ENCODE data around the gene JPH4.
"Not testable (repeated sequence)": the region's sequence is repeated elsewhere in the genome, so short reads cannot be mapped to it uniquely, and the experiment has no call there.

Gene JPH4

DNA sequence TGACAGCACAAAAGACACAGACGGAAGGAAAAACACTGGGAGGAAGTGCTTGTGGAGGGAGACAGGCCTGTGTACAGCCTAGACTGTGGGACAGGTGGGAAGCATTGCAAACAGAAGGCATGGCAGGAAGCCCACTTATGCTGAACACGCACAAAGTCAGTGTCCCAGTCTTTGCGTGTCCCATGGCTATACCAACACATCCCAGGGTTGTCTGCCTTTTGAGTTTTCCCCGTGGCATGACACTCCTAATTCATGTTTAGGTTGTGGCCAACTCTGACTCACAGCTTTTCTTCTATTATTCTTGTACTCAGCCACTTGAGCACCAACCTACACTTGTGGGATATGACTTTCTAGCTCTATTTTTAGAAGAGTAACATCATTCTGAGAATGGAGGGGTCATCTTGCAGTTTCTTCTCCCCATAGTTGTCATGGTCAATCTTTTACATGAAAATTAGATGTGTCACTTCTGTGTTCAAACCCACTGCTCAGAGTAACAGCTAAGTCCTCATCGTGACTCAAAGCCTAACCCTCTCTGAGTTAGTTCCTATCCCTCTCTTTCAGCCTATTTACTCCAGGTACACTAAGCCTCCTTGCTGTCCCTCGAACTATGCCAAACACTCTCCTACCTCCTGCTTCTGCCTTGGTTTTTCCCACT, 27.5 kb upstream of the JPH4 start:
- Histone ChIP-seq H3K27me3 (replicated peaks; ENCODE audit: control insufficient read depth, insufficient read depth, low read length) (peaks cover 25% of the 10 kb centered on the region), H3K9ac (ENCODE audit: low read length) (no peak overlapping the region), H3K4me1 (ENCODE audit: control insufficient read depth, insufficient read depth, low read length) (no peaks in the 10 kb centered on the region), H3K4me3 (ENCODE audit: low read length) (no peak overlapping the region), H3K36me3 (ENCODE audit: control insufficient read depth, insufficient read depth, low read length, severe bottlenecking) (no peaks in the 10 kb centered on the region), H3K9me3 (ENCODE audit: control insufficient read depth, low read length) (no peaks in the 10 kb centered on the region)
- no peak for DNase-seq (ENCODE audit: low read depth)

DNA sequence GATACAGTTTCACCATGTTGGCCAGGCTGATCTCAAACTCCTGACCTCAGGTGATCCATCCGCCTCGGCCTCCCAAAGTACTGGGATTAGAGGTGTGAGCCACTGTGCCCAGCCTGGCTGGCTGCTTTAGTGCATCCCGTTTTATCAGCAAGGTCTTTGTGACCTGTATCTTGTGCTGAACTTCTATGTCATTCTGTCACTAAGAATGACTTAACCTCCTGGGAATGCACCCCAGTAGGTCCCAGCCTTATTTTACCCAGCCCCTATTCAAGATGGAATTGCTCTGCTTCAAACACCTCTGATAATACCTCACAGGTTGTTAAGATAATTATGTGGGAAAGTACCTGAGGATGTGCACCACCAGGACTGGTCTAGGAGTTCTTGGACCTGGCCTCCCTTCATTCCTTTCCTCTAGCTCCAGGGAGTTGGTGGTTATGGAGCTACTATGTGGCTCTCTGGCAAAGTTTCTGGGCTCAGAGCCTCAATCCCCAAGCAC, 26.1 kb upstream of the JPH4 start:
- Histone ChIP-seq H3K9me3 (ENCODE audit: control insufficient read depth, low read length) (no peaks in the 10 kb centered on the region), H3K4me3 (ENCODE audit: low read length) (no peak overlapping the region), H3K9ac (ENCODE audit: low read length) (no peak overlapping the region), H3K4me1 (ENCODE audit: control insufficient read depth, insufficient read depth, low read length) (no peaks in the 10 kb centered on the region), H3K36me3 (ENCODE audit: control insufficient read depth, insufficient read depth, low read length, severe bottlenecking) (no peaks in the 10 kb centered on the region), H3K27me3 (replicated peaks; ENCODE audit: control insufficient read depth, insufficient read depth, low read length) (peaks cover 16% of the 10 kb centered on the region)
- DNase-seq (ENCODE audit: low read depth), result no peak

DNA sequence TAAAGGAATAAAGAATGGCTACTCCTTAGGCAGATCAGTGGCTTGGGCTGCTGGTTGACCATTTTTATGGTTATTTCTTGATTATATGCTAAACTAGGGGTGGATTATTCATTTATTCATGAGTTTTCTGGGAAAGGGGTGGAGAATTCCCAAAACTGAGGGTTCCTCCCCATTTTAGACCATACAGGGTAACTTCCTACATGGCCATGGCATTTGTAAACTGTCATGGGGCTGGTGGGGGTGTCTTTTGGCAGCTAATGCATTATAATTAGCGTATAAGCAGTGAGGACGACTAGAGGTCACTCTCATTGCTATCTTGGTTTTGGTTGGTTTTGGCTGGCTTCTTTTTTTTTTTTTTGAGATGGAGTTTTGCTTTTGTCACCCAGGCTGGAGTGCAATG, 25.6 kb upstream of the JPH4 start:
- Histone ChIP-seq H3K4me3 (ENCODE audit: low read length) (no peak overlapping the region), H3K27me3 (replicated peaks; ENCODE audit: control insufficient read depth, insufficient read depth, low read length) (peaks cover 15% of the 10 kb centered on the region), H3K9ac (ENCODE audit: low read length) (no peak overlapping the region), H3K36me3 (ENCODE audit: control insufficient read depth, insufficient read depth, low read length, severe bottlenecking) (no peaks in the 10 kb centered on the region), H3K9me3 (ENCODE audit: control insufficient read depth, low read length) (peaks cover 4% of the 10 kb centered on the region), H3K4me1 (ENCODE audit: control insufficient read depth, insufficient read depth, low read length) (no peaks in the 10 kb centered on the region)
- DNase-seq (ENCODE audit: low read depth), result no peak

DNA sequence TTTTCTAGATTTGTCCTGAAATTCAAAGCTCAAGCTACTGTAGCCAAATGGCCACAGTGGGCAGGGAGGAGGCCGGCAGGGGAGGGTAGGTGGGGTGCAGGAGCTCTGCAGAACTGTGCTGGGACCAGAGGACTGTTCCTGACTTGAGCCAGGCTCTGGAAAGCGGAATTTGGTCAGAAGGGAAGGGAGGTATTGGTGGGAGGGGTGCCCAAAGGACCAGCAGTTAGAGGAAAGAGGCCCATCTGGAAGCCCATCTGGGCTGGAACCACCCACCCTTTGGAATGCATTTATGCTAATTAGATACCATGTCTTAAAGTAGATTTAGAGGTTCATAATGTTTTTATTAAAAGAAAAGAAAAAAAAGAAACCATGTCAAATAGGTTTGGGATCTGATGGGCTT, 24.5 kb upstream of the JPH4 start:
- peaks cover 6% of the 10 kb centered on the region for H3K9me3 ChIP-seq (ENCODE audit: control insufficient read depth, low read length)
- H3K4me3 ChIP-seq (ENCODE audit: low read length), result no peak overlapping the region

DNA sequence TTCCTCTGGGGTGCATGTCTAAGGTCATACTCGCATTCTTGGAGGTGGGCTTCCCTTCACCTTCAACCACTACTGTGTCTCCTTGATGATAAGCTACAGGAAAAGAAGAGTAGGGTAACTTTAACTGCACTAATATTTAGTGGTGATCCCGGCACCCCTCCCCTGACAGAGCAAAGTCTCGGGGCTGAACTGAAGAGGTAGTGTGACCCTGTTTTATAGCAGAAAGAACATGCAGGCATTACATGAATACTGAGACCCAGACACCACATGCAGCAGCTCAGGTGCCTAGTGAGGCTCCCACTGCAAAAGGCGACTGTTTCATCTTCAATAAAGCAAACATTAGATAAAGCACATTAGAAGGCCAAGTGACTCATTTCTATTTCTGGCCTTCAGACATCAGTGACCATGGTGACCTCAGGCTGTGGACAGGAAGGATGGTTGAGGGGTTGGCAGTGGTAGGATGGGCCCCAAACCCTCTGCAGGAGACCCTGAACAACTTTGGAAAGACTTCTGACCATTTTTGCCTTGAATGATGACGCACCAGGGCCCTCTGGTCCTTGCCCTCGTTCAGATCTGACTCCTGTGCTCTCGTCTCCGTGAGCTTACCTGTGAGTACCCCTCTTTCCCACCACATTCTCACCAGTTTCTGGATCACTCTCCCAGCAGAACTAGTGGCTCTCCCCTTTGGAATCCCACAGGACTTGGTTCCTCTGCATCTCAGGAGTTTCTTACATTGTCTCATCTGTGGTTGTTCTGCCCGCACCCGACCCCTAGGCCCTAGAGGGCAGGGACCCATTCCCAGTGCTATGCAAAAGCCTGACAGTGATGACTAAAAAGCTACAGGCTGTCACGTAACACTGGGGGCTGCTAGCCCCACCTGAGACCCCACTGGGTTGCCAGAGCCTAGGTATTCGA, 23.8 kb upstream of the JPH4 start:
- Histone ChIP-seq H3K36me3 (ENCODE audit: control insufficient read depth, insufficient read depth, low read length, severe bottlenecking) (no peaks in the 10 kb centered on the region), H3K9ac (ENCODE audit: low read length) (no peak overlapping the region), H3K27me3 (replicated peaks; ENCODE audit: control insufficient read depth, insufficient read depth, low read length) (peaks cover 15% of the 10 kb centered on the region), H3K9me3 (ENCODE audit: control insufficient read depth, low read length) (peaks cover 6% of the 10 kb centered on the region), H3K4me1 (ENCODE audit: control insufficient read depth, insufficient read depth, low read length) (no peaks in the 10 kb centered on the region), H3K4me3 (ENCODE audit: low read length) (no peak overlapping the region)
- DNase-seq (ENCODE audit: low read depth), result no peak

More for the DNA sequence above, 24.5 kb upstream of the JPH4 start:
- no peaks in the 10 kb centered on the region for H3K36me3 ChIP-seq (ENCODE audit: control insufficient read depth, insufficient read depth, low read length, severe bottlenecking)
- DNase-seq (ENCODE audit: low read depth), result no peak
- peaks cover 15% of the 10 kb centered on the region for H3K27me3 ChIP-seq (replicated peaks; ENCODE audit: control insufficient read depth, insufficient read depth, low read length)
- H3K4me1 ChIP-seq (ENCODE audit: control insufficient read depth, insufficient read depth, low read length), result no peaks in the 10 kb centered on the region
- H3K9ac ChIP-seq (ENCODE audit: low read length), result no peak overlapping the region

DNA sequence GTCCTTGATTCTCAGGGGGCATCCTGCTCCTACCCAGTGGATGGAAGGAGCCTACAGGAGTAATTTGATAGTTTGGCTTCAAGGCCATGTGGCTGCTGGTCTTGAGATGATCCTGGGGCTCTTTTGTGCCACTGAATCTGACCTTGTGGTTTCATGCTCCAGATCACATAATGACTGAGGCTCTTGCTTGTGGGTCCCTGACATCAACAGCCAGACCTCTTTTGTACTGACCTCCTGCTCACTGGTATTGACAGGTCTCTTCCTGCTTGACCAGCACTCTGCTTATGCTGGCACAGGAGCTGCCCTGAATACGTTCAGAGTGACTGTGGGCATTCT, 23.2 kb upstream of the JPH4 start:
- no peaks in the 10 kb centered on the region for H3K36me3 ChIP-seq (ENCODE audit: control insufficient read depth, insufficient read depth, low read length, severe bottlenecking)
- no peak overlapping the region for H3K9ac ChIP-seq (ENCODE audit: low read length)
- peaks cover 11% of the 10 kb centered on the region for H3K27me3 ChIP-seq (replicated peaks; ENCODE audit: control insufficient read depth, insufficient read depth, low read length)
- DNase-seq (ENCODE audit: low read depth), result no peak
- H3K4me1 ChIP-seq (ENCODE audit: control insufficient read depth, insufficient read depth, low read length), result no peaks in the 10 kb centered on the region
- peaks cover 6% of the 10 kb centered on the region for H3K9me3 ChIP-seq (ENCODE audit: control insufficient read depth, low read length)
- H3K4me3 ChIP-seq (ENCODE audit: low read length), result no peak overlapping the region

DNA sequence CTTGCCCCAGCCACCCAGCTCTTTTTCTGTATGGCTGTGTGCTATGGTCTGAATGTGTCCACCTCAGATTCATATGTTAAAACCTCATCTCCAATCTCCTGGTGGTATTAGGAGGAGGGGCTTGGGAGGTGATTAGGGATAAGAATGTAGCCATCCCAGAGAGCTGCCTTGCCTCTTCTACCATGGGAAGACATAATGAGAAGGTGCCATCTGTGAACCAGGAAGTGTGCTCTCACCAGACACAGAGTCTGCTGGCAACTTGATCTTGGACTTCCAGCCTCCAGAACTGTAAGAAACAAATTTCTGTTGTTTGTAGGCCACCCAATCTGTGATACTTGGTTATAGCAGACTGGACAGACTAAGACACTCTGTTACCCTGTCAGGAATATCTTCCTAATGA, 22.8 kb upstream of the JPH4 start:
- peaks cover 6% of the 10 kb centered on the region for H3K9me3 ChIP-seq (ENCODE audit: control insufficient read depth, low read length)
- DNase-seq (ENCODE audit: low read depth), result no peak
- no peak overlapping the region for H3K4me3 ChIP-seq (ENCODE audit: low read length)
- H3K4me1 ChIP-seq (ENCODE audit: control insufficient read depth, insufficient read depth, low read length), result no peaks in the 10 kb centered on the region
- H3K9ac ChIP-seq (ENCODE audit: low read length), result no peak overlapping the region
- no peaks in the 10 kb centered on the region for H3K36me3 ChIP-seq (ENCODE audit: control insufficient read depth, insufficient read depth, low read length, severe bottlenecking)
- peaks cover 11% of the 10 kb centered on the region for H3K27me3 ChIP-seq (replicated peaks; ENCODE audit: control insufficient read depth, insufficient read depth, low read length)

DNA sequence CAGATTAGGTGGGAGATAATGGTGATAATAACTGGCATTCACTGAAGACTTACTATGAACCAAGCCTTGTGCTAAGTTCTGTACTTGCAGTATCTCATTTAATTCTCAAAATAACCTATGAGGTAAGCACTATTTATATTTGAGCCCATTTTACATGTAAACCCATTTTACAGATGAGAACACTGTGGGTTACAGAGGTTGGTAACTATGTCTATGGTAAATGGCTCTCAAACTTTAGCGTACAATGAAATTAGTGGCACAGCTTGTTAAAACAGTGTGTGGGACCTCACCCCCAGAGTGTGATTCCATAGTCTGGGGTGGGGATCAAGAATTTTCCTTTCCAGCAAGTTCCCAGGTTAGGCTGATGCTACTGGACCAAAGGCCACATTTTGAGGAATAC, 22.2 kb upstream of the JPH4 start:
- peaks cover 6% of the 10 kb centered on the region for H3K9me3 ChIP-seq (ENCODE audit: control insufficient read depth, low read length)
- no peak overlapping the region for H3K4me3 ChIP-seq (ENCODE audit: low read length)
- H3K27me3 ChIP-seq (replicated peaks; ENCODE audit: control insufficient read depth, insufficient read depth, low read length), result peaks cover 11% of the 10 kb centered on the region
- no peak overlapping the region for H3K9ac ChIP-seq (ENCODE audit: low read length)
- no peaks in the 10 kb centered on the region for H3K4me1 ChIP-seq (ENCODE audit: control insufficient read depth, insufficient read depth, low read length)
- no peaks in the 10 kb centered on the region for H3K36me3 ChIP-seq (ENCODE audit: control insufficient read depth, insufficient read depth, low read length, severe bottlenecking)
- DNase-seq (ENCODE audit: low read depth), result no peak

DNA sequence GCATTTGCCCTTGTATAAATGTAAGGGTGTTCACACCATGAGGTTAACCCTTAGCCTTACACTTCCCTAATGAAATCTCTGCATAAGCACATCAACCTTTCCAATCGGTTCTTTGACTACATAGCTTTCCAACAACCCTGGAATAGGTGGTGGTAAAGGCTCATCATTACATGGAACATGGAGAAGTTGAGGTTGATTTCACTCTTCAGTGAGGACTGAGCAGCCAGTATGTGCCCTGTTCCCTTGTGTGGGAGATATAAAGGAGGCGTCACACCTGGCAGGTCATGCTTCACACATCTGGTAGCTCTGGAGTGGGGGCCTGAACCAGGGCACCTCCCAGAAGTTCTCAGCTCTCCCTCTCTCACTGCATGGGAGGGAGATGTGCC, 21.7 kb upstream of the JPH4 start:
- Histone ChIP-seq H3K4me3 (ENCODE audit: low read length) (no peak overlapping the region), H3K9me3 (ENCODE audit: control insufficient read depth, low read length) (peaks cover 6% of the 10 kb centered on the region), H3K9ac (ENCODE audit: low read length) (no peak overlapping the region), H3K4me1 (ENCODE audit: control insufficient read depth, insufficient read depth, low read length) (no peaks in the 10 kb centered on the region), H3K27me3 (replicated peaks; ENCODE audit: control insufficient read depth, insufficient read depth, low read length) (peaks cover 11% of the 10 kb centered on the region), H3K36me3 (ENCODE audit: control insufficient read depth, insufficient read depth, low read length, severe bottlenecking) (no peaks in the 10 kb centered on the region)
- no peak for DNase-seq (ENCODE audit: low read depth)

DNA sequence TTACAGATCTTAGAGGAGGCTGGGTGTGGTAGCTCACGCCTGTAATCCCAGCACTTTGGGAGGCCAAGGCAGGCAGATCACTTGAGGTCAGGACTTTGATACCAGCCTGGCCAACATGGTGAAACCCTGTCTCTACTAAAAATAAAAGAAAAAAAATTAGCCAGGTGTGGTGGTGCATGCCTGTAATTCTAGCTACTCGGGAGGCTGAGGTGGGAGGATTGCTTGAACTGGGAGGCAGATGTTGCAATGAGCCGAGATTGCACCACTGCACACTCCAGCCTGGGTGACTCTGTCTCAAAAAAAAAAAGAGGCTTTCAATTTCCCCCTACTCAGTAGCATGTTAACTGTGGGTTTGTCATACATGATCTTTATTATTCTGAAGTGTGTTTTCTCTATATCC, 15.6 kb upstream of the JPH4 start:
- H3K27me3 ChIP-seq (replicated peaks; ENCODE audit: control insufficient read depth, insufficient read depth, low read length); H3K36me3 ChIP-seq (ENCODE audit: control insufficient read depth, insufficient read depth, low read length, severe bottlenecking); H3K4me1 ChIP-seq (ENCODE audit: control insufficient read depth, insufficient read depth, low read length); H3K9me3 ChIP-seq (ENCODE audit: control insufficient read depth, low read length); H3K4me3 ChIP-seq (ENCODE audit: low read length); DNase-seq (ENCODE audit: low read depth); H3K9ac ChIP-seq (ENCODE audit: low read length): not testable (repeated sequence)

DNA sequence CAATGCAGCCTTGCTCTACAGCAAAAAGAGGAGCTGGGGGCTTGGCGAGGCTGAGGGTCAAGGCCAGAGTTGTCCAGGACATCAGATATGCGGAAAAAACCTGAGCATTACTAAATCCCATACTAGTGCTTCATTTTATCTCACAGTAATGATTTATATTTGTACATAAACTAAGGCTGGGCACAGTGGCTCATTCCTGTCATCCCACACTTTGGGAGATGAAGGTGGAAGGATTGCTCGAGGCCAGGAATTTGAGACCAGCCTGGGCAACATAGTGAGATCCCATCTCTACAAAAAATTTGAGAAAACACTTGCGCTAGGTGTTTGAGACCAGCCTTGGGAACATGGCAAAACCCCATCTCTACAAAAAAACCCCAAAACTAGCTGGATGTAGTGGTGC, 11.6 kb upstream of the JPH4 start:
- no peaks in the 10 kb centered on the region for H3K36me3 ChIP-seq (ENCODE audit: control insufficient read depth, insufficient read depth, low read length, severe bottlenecking)
- no peak overlapping the region for H3K9ac ChIP-seq (ENCODE audit: low read length)
- H3K4me3 ChIP-seq (ENCODE audit: low read length), result no peak overlapping the region
- peaks cover 3% of the 10 kb centered on the region for H3K4me1 ChIP-seq (ENCODE audit: control insufficient read depth, insufficient read depth, low read length)
- DNase-seq (ENCODE audit: low read depth), result no peak
- H3K9me3 ChIP-seq (ENCODE audit: control insufficient read depth, low read length), result no peaks in the 10 kb centered on the region
- H3K27me3 ChIP-seq (replicated peaks; ENCODE audit: control insufficient read depth, insufficient read depth, low read length), result peaks cover 5% of the 10 kb centered on the region

All from adipocyte (in vitro differentiated cells).